Activated CD8-positive, alpha-beta memory T cell treated with anti-CD3 and anti-CD28 coated beads for 4 hours (primary cell): ENCODE data around the gene STOM.

ENCODE experiments used
- DNase-seq, 2 donors: peaks; one replicate each; pipeline ENCODE4 v3.0.0-alpha.2; 2020; ENCODE audit warnings: low read depth in 2 of 2

STOM gene

DNA sequence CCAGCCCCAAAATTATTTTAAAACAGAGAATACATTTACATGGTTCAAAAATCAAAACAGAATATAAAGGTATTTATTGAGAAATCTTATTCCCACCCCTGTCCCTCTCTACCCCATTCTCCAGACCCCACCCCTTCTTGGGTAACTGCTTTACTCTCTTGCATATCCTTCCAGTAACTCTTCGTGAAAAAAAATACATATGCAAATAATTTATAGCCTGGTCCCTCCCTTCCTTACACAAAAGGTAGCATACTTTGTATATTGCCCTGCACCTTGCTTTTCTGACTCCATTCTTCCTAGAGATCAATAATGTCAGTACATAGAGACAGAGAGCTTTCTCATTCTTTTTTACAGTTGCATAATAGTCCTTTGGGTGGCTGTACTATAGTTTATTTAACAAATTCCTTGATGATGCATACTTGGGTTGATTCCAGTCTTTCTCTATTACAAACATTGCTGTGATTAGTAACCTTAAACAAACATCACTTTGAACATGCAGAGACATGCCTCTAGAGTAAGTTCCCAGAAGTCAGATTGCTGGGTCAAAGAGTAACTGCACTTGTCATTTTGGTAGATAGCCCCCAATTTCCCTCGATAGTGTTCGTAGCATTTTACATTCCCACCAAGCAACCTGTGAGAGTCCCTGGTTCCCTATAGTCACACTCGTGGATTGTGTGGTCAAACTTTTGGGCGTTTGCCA is 47.9 kb downstream of the STOM start:
- DNase-seq: no peak

DNA sequence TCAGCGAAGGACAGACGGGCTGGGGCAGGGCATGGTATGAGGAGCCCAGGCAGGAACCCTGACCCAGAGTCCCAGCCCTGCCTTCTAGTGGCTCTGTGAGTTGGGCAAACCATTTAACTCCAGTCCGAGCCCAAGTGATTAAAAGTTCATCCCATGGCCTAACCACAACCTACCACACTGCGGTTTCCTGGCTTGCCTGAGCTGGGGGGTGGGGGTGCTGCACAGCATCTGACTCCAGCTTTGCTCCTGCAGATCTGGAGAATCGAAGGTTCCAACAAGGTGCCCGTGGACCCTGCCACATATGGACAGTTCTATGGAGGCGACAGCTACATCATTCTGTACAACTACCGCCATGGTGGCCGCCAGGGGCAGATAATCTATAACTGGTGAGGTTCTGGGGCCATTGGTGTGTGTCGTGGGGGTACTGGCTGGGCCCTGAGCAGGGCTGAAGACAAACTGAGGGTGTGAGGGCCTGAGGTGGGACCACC is 49.0 kb downstream of the STOM start:
- DNase-seq: no peak

DNA sequence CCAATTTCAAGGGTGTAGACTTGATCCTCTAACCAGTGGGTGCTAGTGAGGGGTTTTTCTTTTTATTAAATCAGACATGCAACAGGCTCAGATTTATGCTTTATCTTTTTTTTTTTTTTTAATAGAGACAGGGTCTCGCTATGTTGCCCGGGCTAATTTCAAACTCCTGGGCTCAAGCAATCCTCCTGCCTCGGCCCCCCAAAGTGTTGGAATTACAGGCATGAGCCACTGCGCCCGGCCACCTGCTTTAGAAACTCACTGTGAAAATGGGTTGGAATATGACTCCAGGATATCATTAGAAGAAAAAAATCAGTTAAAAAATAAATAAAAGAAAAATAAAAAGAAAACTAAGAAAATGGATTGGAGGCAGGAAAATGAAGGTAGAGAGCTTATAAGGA is 50.7 kb downstream of the STOM start:
- DNase-seq: no peak

DNA sequence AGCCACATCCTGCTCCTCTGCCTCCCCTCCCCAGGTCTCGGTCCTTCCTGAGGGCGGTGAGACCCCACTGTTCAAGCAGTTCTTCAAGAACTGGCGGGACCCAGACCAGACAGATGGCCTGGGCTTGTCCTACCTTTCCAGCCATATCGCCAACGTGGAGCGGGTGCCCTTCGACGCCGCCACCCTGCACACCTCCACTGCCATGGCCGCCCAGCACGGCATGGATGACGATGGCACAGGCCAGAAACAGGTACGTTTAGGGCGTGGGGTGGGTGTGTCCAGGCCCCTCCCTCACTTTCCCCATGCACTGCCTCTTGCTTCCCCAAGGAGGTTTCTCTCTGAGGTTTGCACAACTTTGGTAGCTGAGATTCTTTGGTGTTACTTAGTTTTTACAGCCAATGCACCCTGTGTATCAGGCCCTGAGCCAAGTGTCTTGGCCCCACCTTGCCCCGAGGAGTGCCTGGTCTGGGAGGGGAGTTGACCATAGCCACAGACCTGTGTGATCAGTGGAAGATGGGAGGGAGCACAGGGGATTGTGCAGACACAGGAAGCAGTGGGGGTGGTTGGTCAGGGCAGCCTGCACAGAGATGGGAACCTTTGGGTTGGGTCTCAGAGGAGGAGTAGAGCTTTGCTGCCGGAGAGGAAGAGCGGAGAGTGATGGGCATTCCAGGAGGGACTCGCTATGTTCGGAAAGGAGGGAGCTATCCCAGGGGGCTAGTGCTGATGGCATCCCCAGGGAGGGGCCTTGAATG is 51.2 kb downstream of the STOM start:
- DNase-seq: no peak

DNA sequence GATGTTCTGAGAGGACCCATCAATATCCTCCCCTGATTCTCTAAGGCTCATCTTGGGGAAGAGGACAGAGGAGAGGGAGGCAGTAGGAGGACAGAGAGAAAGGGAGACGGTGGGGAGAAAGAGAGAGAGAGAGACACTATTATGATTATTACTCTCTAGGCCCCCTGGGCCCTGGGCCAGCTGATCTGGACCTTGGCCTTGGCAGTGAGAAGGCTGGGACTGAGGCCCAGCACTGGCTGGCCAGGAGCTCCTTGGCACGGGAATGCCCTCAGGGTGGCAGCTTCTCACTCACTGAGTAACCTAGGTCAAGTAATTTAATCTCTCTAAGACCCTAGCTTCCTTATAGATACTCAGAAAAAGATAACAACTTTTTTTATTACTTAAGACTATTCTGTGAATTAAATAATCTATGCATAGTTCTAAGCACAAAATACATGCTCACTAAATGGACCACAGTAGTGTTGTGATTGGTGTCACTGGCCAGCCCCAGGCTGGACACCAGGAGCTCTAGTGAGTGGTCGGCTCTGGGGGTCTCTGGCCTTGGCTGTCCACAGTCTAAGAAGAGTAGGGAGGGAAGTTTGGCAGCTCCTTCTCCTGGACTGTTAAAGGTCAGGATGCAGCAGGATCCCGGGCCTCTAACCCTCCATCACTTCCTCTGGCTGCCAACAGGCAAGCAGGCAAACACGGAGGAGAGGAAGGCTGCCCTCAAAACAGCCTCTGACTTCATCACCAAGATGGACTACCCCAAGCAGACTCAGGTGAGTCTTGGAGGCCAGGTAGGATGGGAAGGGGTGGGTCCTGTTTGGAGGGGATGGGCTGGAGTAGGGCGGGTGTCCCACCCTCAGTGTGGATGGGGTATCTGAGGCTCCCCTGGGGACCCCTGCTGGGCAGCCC is 52.1 kb downstream of the STOM start:
- no peak for DNase-seq

DNA sequence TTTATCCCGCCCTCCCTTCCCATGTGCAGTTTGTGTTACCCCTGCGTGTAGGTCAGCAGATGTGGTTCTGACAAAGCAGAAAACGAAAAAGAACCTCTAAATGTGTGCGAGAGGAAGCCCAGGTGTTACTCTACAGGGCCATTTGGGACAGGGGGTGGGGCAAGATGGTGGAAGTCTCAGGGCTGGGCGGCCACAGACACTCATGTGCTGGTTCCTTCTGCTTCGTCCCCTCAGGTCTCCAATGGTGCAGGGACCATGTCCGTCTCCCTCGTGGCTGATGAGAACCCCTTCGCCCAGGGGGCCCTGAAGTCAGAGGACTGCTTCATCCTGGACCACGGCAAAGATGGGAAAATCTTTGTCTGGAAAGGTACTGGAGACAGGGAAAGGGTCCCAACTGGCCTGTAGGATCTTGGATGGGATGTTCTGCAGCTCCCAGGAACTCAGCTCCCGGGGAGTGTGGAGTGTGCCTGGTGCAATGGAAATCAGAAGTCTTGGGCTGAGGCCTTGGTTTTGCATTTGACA is 53.1 kb downstream of the STOM start:
- no peak for DNase-seq

DNA sequence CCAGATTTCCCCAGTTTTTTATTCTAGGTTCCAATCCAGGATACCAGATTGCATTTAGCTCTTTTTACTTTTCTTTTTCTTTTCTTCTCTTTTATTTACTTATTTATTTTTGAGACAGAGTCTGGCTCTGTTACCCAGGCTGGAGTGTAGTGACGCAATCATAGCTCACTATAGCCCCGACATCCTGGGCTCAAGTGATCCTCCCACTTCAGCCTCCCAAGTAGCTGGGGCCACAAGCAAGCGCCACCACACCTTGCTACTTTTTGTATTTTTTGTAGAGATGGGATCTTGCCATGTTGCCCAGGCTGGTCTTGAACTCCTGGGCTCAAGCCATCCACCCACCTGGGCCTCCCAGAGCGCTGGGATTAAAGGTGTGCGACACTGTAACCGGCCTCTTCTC is 53.7 kb downstream of the STOM start:
- no peak for DNase-seq

DNA sequence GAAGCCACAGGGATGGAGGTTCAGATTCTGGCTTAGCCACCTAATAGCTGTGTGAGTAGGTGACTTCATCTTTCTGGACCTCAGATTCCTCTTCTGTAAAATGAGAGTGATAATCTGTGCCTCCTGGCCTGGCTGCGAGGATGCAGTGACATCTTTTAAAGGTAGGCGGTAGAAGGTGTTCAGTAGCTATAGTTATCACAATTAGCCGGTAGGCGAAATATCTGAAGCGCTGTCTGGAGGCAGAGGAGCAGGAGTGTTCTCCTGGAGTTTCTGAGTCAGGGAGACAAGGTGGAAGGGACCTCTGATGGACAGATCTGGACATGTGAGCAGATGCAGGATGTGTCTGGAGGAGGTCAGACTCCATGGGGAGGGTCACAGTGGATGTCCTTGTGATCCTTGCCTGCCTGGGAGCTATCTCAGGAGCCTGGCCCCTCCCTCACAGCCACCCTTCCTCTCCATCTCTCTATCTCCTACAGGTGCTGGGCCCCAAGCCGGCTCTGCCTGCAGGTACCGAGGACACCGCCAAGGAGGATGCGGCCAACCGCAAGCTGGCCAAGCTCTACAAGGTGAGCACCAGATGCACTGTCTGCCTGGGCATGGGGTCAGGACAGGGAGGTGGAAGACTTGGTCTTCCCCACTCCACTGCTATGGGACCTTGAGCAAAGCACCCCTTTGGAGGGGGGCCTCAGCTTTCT is 56.4 kb downstream of the STOM start:
- DNase-seq: no peak

DNA sequence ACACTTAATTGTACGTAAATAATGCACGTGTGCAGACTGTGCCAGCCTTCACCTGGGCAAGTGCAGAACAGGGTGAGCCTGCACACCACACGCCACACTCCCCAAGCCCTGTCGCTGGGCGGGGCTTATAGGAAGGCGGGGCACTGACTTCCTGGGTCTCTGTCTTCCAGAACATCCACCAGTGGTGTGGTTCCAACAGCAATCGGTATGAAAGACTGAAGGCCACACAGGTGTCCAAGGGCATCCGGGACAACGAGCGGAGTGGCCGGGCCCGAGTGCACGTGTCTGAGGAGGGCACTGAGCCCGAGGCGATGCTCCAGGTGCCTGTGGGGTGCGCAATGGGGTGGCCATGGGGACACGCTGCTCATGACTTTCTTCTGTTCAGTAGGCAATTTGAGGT is 57.9 kb downstream of the STOM start:
- DNase-seq: no peak

DNA sequence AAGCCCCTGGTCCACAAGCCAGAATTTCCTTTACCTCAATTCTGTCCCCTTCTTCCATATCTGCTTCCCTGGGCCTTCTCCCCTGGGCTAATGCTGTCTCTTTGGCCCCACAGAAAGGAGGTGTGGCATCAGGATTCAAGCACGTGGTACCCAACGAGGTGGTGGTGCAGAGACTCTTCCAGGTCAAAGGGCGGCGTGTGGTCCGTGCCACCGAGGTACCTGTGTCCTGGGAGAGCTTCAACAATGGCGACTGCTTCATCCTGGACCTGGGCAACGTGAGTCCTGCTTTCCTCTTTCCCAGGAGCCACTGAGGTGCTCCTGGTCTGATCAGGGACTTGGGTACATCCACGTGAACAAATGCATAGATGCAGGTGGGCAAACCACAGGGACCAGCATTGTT is 59.5 kb downstream of the STOM start:
- no peak for DNase-seq

DNA sequence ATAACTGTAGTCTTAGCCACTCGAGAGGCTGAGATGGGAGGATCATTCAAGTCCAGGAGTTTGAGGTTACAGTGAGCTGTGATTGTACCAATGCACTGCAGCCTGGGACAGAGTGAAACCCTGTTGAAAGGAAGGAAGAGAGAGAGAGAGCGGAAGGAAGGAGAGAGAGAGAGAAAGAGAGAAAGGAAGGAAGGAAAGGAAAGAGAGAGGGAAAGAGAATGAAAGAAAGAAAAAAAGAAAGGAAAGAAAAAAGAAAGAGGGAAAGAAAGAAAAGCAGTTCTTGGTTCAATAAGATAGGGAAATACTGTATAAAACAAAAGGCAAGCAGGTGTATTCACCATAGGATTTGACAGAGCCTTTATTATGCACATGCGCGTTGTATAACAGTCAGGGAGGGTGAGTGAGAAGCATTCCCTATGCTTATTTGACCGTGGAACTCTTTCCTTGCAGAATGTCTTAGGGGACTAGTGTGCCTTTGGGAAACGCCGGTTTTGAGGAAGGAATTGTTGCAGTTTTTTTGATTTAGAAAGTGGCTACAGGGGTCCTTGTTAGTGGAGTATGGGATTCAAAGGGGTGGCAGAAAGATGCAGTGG is 60.1 kb downstream of the STOM start:
- DNase-seq: no peak

DNA sequence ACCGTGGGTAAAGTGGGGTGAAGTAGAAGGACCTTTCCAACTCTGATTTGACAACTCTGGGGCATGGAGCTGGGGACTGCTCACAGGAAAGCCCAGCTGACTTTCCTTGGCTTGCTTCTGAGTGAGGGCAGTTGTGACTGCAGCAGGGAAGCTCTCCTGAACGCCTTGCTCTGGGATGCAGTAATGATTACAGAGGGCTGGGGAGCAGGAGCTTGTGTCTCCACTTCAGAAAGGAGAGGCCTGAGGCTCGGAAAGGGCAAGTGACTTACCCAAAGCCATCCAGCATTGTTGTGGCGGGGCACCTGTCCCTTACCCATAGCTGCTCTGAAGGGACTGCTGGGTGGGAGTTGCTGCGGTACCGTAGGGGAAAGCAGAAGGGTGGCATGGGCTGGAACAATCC is 60.9 kb downstream of the STOM start:
- no peak for DNase-seq

DNA sequence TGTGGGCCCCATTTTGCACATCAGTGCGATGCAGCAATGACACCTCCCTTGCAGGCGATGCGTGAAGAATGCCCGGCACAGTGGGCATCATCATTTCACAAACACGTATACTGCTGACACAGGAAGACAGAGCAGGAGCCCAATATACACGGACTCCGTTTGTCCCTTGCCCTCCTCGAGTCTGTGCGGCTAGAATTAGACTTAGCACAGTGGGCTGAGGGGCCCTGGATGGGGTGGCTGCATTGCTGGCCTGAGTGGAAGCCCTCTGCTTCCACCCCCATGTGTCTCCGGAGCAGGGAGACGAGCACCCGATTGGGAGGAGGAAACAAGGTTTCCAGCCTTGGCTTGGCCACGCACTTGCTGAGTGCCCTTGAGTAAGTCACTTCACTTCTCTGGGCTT is 61.3 kb downstream of the STOM start:
- no peak for DNase-seq

DNA sequence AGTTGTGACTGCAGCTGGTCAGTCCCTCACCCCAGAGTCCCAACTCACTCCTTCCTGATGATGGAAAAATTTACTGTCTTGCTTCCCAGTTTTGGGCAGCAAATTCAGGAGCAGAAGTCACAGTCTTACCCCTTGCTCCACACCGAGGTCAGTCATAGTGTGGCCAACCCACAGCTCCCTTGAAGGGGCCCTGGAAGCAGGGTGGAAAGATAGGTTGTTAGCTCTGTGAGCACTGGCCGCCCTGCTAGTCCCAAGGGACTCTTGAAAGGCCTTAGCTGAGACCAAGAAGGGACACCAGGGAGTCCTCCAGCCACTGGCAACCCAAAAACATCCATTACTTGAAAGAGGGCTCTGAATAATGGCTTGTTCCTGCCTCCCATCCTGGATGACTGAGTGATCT is 62.1 kb downstream of the STOM start:
- no peak for DNase-seq

DNA sequence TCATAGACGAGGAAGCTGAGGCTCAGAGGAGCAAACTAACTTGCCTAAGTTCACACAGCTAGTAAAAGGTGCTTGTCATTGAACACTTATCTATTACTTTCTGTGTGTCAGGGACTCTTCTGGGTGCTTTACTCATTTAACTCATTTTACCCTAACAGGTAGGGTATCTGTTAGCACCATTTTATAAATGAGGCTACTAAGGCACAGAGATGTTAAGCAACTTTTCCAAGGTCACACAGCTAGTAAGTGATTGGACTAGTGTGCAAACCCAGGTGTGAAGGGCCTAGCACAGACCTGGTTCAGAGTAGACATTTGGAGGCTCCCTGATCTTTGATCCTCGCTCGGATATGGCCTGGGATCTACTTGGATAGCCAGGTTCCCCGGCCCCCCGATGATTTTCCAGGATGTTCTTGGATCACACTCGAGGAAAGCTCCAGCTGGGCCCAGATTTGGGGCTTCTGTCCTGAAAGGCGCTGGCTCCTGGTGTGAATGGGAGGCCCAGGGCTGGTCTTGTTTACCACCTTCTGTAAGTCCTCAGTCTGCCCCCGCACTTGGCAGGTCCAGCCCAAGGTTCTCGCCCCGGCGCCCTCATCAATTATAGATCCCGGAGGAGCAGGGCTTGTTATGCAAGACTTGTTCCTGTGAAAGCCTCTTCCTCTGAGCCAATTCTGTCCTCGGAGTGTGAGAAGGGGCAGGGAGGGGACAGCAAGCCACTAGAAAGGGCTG is 64.6 kb downstream of the STOM start:
- no peak for DNase-seq

DNA sequence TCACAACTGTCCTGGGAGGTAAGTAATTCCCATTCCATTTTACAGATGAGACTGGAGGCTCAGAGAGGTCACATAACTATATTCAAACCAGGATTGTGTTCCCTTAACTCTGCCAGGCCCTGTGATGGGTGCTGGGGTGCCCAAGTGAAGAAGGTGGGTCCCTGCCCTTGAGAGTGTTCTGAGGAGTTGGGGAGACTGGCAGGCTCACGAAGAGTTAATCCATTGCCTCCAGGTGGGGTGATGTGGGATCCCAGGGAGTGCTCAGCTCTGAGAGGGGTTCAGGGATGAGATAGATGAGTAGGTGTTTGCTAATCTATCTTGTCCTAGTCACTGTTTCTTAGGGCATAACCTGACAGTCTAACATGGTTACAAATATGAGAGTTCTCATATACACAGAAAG is 65.3 kb downstream of the STOM start:
- no peak for DNase-seq

DNA sequence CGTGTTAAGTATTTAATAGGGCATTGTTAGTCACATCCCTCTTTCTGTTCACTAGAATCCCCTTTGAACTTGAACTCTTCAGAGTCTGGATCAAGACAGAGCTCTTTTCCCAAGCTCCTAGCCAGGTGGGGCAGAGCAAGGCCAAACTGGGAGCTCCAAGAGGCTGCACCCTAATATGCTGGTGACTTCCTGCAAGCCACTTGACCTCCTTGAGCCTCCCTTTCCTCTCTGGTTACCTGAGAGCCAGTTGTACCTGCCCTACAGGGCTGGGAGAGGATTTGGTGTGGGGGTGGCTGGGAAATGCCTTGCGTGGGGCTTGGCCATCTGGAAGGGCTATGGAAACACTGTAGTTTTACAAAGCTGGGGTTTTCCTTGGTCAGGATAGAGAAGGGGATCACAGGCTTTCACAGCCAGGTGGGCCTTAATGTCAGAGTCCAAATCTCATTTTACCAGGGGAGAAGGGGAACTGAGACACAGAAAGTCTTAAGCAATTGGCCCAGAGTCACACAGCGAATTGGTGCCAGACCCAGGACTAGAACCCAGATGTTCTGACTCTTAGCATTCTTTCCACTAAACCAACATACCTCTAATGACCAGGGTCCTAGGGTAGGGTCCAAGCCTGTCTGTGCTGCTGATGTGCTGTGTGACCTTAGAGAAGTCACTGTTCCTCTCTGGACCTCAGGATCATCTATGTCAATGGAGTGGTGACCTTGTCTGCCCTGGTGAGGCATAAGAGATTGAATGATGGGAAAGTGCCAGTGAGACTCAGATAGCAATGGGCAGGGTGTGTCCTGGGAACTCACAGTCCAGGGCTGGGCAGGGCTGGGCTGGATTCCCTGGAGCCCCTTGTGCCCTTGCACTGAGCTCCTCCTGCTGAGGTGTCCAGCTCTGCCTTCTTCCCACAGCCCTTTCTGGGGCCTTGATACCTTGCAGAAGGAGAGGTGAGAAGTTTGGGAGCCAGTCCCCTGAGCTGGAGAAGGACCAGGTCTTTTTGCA is 66.3 kb downstream of the STOM start:
- DNase-seq: no peak

DNA sequence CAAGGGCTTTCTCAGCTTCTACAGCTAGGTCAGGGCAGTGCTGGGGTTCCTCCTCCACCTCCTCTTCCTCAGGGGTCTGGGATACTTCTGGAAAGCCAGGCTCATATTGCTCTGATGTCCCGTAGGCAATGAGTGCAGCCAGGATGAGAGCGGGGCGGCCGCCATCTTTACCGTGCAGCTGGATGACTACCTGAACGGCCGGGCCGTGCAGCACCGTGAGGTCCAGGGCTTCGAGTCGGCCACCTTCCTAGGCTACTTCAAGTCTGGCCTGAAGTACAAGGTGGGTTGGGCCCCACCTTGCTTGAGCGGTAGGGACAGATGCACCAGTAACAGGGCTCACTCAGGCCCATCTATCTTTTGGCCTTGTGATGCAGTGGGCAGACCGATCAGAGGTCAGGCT is 67.3 kb downstream of the STOM start:
- DNase-seq: no peak

DNA sequence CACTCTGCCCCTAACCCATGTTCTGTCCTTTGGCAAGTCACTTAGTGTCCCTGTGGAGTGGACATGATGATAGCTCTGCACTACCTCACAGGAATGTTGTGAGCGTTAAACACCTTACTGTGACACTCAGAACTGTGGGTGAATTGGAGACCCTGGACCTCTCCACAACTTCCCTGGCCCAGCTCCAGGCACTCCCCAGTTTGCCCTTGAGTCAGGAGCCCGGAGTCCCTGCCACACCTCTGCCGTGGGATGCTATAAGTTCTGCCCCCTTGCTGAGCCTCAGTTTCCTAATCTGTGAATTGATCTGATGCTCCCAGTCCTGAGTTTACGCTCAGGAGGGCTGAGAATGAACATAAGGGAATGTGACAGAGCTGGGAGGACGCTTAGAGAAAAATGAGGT is 67.7 kb downstream of the STOM start:
- no peak for DNase-seq
